ENCODE results near the gene NUPR2. TPM values are rescaled to one million over a fixed set of nuclear protein-coding genes. Genes with fewer than 3 reads are reported as not detected.
A peak's percentile ranks its signal among the peaks of the same experiment; 100 is the strongest.
"Not testable (repeated sequence)": the region's sequence is repeated elsewhere in the genome, so short reads cannot be mapped to it uniquely, and the experiment has no call there.

Gene NUPR2
- total RNA-seq, 1 donor from 2014 or later, result not detected

- Histone ChIP-seq H3K36me3 (no peaks in the 10 kb centered on the region), H3K4me3 (no peak overlapping the region), H3K27me3 (ENCODE audit: low read depth) (no peaks in the 10 kb centered on the region), H3K4me1 (no peaks in the 10 kb centered on the region), H3K27ac (no peak overlapping the region), H3K9me3 (no peaks in the 10 kb centered on the region)
- intact Hi-C loops (cut with DNase I), result no loop called here
- TF ChIP-seq CTCF (IDR thresholded peaks at IDR 0.05), result no peak
- no peak for ATAC-seq
- no peak for DNase-seq
Observed at GRCh38 chr7:56124981-56125380, 8.8 kb upstream of the NUPR2 start.

- Histone ChIP-seq H3K27me3 (ENCODE audit: low read depth) (peaks cover 5% of the 10 kb centered on the region), H3K4me1 (no peaks in the 10 kb centered on the region), H3K4me3 (no peak overlapping the region), H3K27ac (no peak overlapping the region), H3K36me3 (no peaks in the 10 kb centered on the region), H3K9me3 (no peaks in the 10 kb centered on the region)
- DNase-seq (no peak), ATAC-seq (no peak)
- intact Hi-C loops (cut with DNase I), result no loop called here
- no peak for TF ChIP-seq CTCF (IDR thresholded peaks at IDR 0.05)
Observed at GRCh38 chr7:56121440-56121839, 5.2 kb upstream of the NUPR2 start.

- ATAC-seq; H3K4me3 ChIP-seq; H3K9me3 ChIP-seq; DNase-seq; H3K4me1 ChIP-seq; H3K27ac ChIP-seq; H3K36me3 ChIP-seq; intact Hi-C loops (cut with DNase I): not testable (repeated sequence)
- peaks cover 14% of the 10 kb centered on the region for H3K27me3 ChIP-seq (ENCODE audit: low read depth)
Observed at GRCh38 chr7:56112244-56112643, 4.0 kb downstream of the NUPR2 start.

GRCh38 chr7:56110611-56111010, 5.6 kb downstream of the NUPR2 start:
- no peaks in the 10 kb centered on the region for H3K9me3 ChIP-seq
- H3K4me3 ChIP-seq, result no peak overlapping the region
- H3K27ac ChIP-seq, result no peak overlapping the region
- no peak for TF ChIP-seq CTCF (IDR thresholded peaks at IDR 0.05)
- intact Hi-C loops (cut with DNase I), result no loop called here
- H3K27me3 ChIP-seq (ENCODE audit: low read depth), result peaks cover 1% of the 10 kb centered on the region
- no peaks in the 10 kb centered on the region for H3K4me1 ChIP-seq
- no peaks in the 10 kb centered on the region for H3K36me3 ChIP-seq
- DNase-seq, result no peak
- no peak for ATAC-seq

- Histone ChIP-seq H3K27ac (no peak overlapping the region), H3K36me3 (peaks cover 15% of the 10 kb centered on the region), H3K27me3 (ENCODE audit: low read depth) (no peaks in the 10 kb centered on the region), H3K9me3 (no peaks in the 10 kb centered on the region), H3K4me3 (no peak overlapping the region), H3K4me1 (peaks cover 18% of the 10 kb centered on the region)
- ATAC-seq (no peak), DNase-seq (no peak)
- TF ChIP-seq CTCF (IDR thresholded peaks at IDR 0.05), result no peak
- intact Hi-C loops (cut with DNase I), result no loop called here
Observed at GRCh38 chr7:56107954-56108258, 8.3 kb downstream of the NUPR2 start.

GRCh38 chr7:56106108-56107073, 9.8 kb downstream of the NUPR2 start, which contains the start of gene CHCHD2:
CHCHD2 (minus strand) TSS chr7:56106476; CDS start chr7:56106413, 63 bp downstream.
- Histone ChIP-seq H3K27me3 (ENCODE audit: low read depth) (no peaks in the 10 kb centered on the region), H3K4me3 (peak within 1 kb of the TSS; percentile 86), H3K4me1 (peaks cover 18% of the 10 kb centered on the region), H3K9me3 (no peaks in the 10 kb centered on the region), H3K36me3 (peaks cover 31% of the 10 kb centered on the region), H3K27ac (peak within 1 kb of the TSS; percentile 92)
- intact Hi-C loops (cut with DNase I), result no loop called here
- TF ChIP-seq CTCF (IDR thresholded peaks at IDR 0.05), result no peak
- ATAC-seq (peak; percentile 100), DNase-seq (peak; percentile 98)

All from lower lobe of right lung (tissue), 2 donors.